ENCODE data around the gene STAC3. TPM values are rescaled to one million over a fixed set of nuclear protein-coding genes. Genes with fewer than 3 reads are reported as not detected.

Gene STAC3
- total and polyA plus RNA-seq, 2 of the 13 experiments (the other 11 are each of a cell fraction or from before 2014, with no cell fraction given), result 0.18 to 0.22 TPM

DNA sequence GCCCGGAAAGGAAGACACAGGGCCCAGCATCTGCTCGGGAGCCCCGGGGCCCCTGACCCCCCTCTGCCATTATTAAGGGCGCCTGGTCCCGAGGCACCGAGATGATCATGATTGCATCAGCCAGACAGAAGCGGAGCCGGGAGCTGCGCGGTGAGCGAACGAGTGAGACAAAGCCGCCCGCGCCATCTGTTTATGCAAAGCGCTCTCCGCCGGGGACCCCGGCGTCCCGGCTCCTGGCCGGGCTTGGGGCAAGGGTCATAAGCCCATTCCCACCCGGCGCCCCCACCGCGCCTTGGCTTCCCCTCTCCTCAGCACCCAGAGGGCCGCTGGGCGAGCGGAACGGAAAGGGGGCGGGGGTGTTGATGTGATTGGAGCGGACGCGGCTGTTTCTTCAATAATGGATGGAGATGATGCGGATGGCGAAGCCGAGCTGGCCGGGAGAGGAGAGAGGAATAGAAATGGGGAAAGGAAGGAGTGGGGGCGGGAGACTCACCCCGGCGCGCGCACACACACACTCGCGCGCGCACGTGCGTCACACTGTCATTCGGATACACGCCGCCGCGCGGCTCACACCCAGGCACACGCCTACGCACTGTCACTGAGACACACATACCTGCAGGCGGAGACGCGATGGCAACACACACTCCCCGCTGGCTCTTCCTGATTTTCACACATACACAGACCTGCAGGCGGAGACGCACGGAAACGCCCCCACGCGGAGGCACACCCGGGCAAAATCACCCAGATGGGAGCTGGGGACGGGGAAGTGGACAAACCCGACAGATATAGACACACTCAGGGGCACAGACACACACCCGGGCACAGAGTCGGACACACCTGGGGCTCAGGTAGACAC lies 10.7 kb downstream of the STAC3 start (continued):
- TF ChIP-seq, protein P1, sequence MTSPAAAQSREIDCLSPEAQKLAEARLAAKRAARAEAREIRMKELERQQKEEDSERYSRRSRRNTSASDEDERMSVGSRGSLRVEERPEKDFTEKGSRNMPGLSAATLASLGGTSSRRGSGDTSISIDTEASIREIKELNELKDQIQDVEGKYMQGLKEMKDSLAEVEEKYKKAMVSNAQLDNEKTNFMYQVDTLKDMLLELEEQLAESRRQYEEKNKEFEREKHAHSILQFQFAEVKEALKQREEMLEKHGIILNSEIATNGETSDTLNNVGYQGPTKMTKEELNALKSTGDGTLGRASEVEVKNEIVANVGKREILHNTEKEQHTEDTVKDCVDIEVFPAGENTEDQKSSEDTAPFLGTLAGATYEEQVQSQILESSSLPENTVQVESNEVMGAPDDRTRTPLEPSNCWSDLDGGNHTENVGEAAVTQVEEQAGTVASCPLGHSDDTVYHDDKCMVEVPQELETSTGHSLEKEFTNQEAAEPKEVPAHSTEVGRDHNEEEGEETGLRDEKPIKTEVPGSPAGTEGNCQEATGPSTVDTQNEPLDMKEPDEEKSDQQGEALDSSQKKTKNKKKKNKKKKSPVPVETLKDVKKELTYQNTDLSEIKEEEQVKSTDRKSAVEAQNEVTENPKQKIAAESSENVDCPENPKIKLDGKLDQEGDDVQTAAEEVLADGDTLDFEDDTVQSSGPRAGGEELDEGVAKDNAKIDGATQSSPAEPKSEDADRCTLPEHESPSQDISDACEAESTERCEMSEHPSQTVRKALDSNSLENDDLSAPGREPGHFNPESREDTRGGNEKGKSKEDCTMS (CRISPR knock-in tag; conservative IDR thresholded peaks at IDR 0.05), result no peak
- TF ChIP-seq MTF2 (CRISPR knock-in tag; IDR thresholded peaks at IDR 0.05; ENCODE audit: borderline replicate concordance), result 0 out of 2 replicates have a peak, but pooled peaks have one; percentile 41
- TF ChIP-seq ZNF652 (CRISPR knock-in tag; IDR thresholded peaks at IDR 0.05; ENCODE audit: borderline replicate concordance, low read depth), result no peak
- no peak for TF ChIP-seq ZNF792 (CRISPR knock-in tag; IDR thresholded peaks at IDR 0.05)
- peak; percentile 65 for TF ChIP-seq RBFOX2 (IDR thresholded peaks at IDR 0.05; ENCODE audit: low read depth, low read length)
- TF ChIP-seq, protein P2, sequence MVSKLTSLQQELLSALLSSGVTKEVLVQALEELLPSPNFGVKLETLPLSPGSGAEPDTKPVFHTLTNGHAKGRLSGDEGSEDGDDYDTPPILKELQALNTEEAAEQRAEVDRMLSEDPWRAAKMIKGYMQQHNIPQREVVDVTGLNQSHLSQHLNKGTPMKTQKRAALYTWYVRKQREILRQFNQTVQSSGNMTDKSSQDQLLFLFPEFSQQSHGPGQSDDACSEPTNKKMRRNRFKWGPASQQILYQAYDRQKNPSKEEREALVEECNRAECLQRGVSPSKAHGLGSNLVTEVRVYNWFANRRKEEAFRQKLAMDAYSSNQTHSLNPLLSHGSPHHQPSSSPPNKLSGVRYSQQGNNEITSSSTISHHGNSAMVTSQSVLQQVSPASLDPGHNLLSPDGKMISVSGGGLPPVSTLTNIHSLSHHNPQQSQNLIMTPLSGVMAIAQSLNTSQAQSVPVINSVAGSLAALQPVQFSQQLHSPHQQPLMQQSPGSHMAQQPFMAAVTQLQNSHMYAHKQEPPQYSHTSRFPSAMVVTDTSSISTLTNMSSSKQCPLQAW (CRISPR knock-in tag; IDR thresholded peaks at IDR 0.05), result no peak
- no peak for TF ChIP-seq NFE2 (CRISPR knock-in tag; IDR thresholded peaks at IDR 0.05)
- no peak for TF ChIP-seq PLRG1 (conservative IDR thresholded peaks at IDR 0.05)
- no peak for TF ChIP-seq JUNB (CRISPR knock-in tag; IDR thresholded peaks at IDR 0.05; ENCODE audit: borderline replicate concordance)
- TF ChIP-seq, protein P3, sequence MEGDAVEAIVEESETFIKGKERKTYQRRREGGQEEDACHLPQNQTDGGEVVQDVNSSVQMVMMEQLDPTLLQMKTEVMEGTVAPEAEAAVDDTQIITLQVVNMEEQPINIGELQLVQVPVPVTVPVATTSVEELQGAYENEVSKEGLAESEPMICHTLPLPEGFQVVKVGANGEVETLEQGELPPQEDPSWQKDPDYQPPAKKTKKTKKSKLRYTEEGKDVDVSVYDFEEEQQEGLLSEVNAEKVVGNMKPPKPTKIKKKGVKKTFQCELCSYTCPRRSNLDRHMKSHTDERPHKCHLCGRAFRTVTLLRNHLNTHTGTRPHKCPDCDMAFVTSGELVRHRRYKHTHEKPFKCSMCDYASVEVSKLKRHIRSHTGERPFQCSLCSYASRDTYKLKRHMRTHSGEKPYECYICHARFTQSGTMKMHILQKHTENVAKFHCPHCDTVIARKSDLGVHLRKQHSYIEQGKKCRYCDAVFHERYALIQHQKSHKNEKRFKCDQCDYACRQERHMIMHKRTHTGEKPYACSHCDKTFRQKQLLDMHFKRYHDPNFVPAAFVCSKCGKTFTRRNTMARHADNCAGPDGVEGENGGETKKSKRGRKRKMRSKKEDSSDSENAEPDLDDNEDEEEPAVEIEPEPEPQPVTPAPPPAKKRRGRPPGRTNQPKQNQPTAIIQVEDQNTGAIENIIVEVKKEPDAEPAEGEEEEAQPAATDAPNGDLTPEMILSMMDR (CRISPR knock-in tag; IDR thresholded peaks at IDR 0.05), result peak; percentile 8; the same call in 1 of the 2 replicates
- no peak for TF ChIP-seq ZNF282 (IDR thresholded peaks at IDR 0.05; ENCODE audit: partially characterized antibody)
- no peak for TF ChIP-seq ZSCAN9 (CRISPR knock-in tag; IDR thresholded peaks at IDR 0.05; ENCODE audit: borderline replicate concordance)
- no peak for TF ChIP-seq ZSCAN29 (CRISPR knock-in tag; conservative IDR thresholded peaks at IDR 0.05)
- no peak for TF ChIP-seq ZNF781 (CRISPR knock-in tag; IDR thresholded peaks at IDR 0.05; ENCODE audit: borderline replicate concordance, not compliant biosample characterization)
- no peak for TF ChIP-seq ZNF143 (CRISPR knock-in tag; IDR thresholded peaks at IDR 0.05)
- TF ChIP-seq, protein P4, sequence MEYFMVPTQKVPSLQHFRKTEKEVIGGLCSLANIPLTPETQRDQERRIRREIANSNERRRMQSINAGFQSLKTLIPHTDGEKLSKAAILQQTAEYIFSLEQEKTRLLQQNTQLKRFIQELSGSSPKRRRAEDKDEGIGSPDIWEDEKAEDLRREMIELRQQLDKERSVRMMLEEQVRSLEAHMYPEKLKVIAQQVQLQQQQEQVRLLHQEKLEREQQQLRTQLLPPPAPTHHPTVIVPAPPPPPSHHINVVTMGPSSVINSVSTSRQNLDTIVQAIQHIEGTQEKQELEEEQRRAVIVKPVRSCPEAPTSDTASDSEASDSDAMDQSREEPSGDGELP (IDR thresholded peaks at IDR 0.05; ENCODE audit: borderline replicate concordance, low read depth), result no peak
- TF ChIP-seq ZNF326 (CRISPR knock-in tag; IDR thresholded peaks at IDR 0.05; ENCODE audit: borderline replicate concordance), result no peak
- no peak for TF ChIP-seq CBX2 (IDR thresholded peaks at IDR 0.05; ENCODE audit: low read depth, low read length)
- TF ChIP-seq CBX2 (CRISPR knock-in tag; IDR thresholded peaks at IDR 0.05; ENCODE audit: low read depth), result no peak
- no peak for TF ChIP-seq ZNF263 (CRISPR knock-in tag; IDR thresholded peaks at IDR 0.05)
- no peak for TF ChIP-seq ZNF660 (CRISPR knock-in tag; IDR thresholded peaks at IDR 0.05; ENCODE audit: borderline replicate concordance, low read depth)
- TF ChIP-seq KDM5B (CRISPR knock-in tag; IDR thresholded peaks at IDR 0.05; ENCODE audit: borderline replicate concordance), result 0 out of 2 replicates have a peak, but pooled peaks have one; percentile 30
- no peak for TF ChIP-seq ZNF891 (CRISPR knock-in tag; IDR thresholded peaks at IDR 0.05)
- TF ChIP-seq ZKSCAN8 (CRISPR knock-in tag; IDR thresholded peaks at IDR 0.05; ENCODE audit: borderline replicate concordance), result no peak
- TF ChIP-seq FOXA1 (IDR thresholded peaks at IDR 0.05), result no peak
- no peak for TF ChIP-seq FOXA1 (CRISPR knock-in tag; IDR thresholded peaks at IDR 0.05)
